22Rv1 (cell line): ENCODE results near the gene KIF3A.

ENCODE experiments used
- H3K27ac ChIP-seq: fragments of 450-650 bp; 2 replicates; pipeline ENCODE4 v1.5.1; 2017
- CTCF ChIP-seq: fragments of 450-650 bp; IDR thresholded peaks from 2 replicates; pipeline ENCODE4 v1.5.1; 2017; ENCODE audit warnings: mild to moderate bottlenecking
- ZFX ChIP-seq: fragments of 450-650 bp; IDR thresholded peaks from 2 replicates; pipeline ENCODE4 v1.6.1; 2017; ENCODE audit warnings: antibody characterized with exemption, borderline replicate concordance

The KIF3A gene

GRCh38 chr5:132659598-132660493 lies 77.5 kb downstream of the KIF3A start:
- TF ChIP-seq ZFX = no peak
- no peak for TF ChIP-seq CTCF
- no peak overlapping the region for H3K27ac ChIP-seq

- no peak for TF ChIP-seq CTCF
- no peak overlapping the region for H3K27ac ChIP-seq
These were observed 78.7 kb downstream of the KIF3A start for GRCh38 chr5:132658381-132659302.

GRCh38 chr5:132657676-132658380 lies 79.5 kb downstream of the KIF3A start, which contains the start of gene IL13:
Gene IL13, plus strand, starts transcription at chr5:132658173. Its CDS starts 14 bp downstream, at chr5:132658187.
- no peak within 1 kb of the TSS for H3K27ac ChIP-seq

GRCh38 chr5:132656774-132657355 lies 80.5 kb downstream of the KIF3A start:
- no peak overlapping the region for H3K27ac ChIP-seq
- TF ChIP-seq ZFX = no peak

More at GRCh38 chr5:132657676-132658380, 79.5 kb downstream of the KIF3A start, which contains the start of gene IL13:
- TF ChIP-seq ZFX (no peak), CTCF (no peak)

- TF ChIP-seq ZFX (no peak), CTCF (peak; percentile 23; the same call in 1 of the 2 replicates)
- H3K27ac ChIP-seq = no peak overlapping the region
These were observed 81.2 kb downstream of the KIF3A start for GRCh38 chr5:132655821-132656773.

- TF ChIP-seq CTCF (no peak), ZFX (no peak)
- H3K27ac ChIP-seq = no peak overlapping the region
These were observed 83.6 kb downstream of the KIF3A start for GRCh38 chr5:132653716-132654115.
